HG02623 (cell line): ENCODE measurements around the gene CTSZ.
"Not testable (repeated sequence)": the region's sequence is repeated elsewhere in the genome, so short reads cannot be mapped to it uniquely, and the experiment has no call there.

ENCODE experiments used
- ATAC-seq: cut with Tn5 transposase; IDR thresholded peaks from one replicate; pipeline ENCODE4 v1.9.1; 2021; ENCODE audit warnings: moderate library complexity; ENCODE audit not compliant: unreplicated experiment

Gene CTSZ

GRCh38 chr20:58950603-58951002 is 56.5 kb downstream of the CTSZ start:
- no peak for ATAC-seq

- not testable (repeated sequence) for ATAC-seq
Measured at GRCh38 chr20:58947797-58948388, 59.2 kb downstream of the CTSZ start.

- ATAC-seq, result no peak
Measured at GRCh38 chr20:58945965-58946631, 61.0 kb downstream of the CTSZ start.
